Sciatic nerve (tissue), 2 donors: ENCODE results near the gene DHH. TPM values are rescaled to one million over a fixed set of nuclear protein-coding genes. Genes with fewer than 3 reads are reported as not detected.

Experiments used
- ATAC-seq: fragments of 200-7000 bp; cut with Tn5 transposase; one replicate; pipeline ENCODE4 v1.9.1; 2020; ENCODE audit warnings: mild to moderate bottlenecking, moderate library complexity
- DNase-seq: peaks from one replicate; pipeline ENCODE4 v3.0.0-alpha.2; 2020; ENCODE audit warnings: low spot score
- intact Hi-C: fragments of 100-400 bp; cut with DNase I; formaldehyde crosslinking; loops from one replicate; pipeline ENCODE4 v1.14.2; 2022
- total RNA-seq: library from RNA; stranded (reverse); fragmentation: NEBNext Ultra II Directional; extraction: Animal tissue kit (Norgen Biotek cat#: 25700); gene quantifications from one replicate; pipeline ENCODE4 v1.2.1, GENCODE V29; 2021
- donor health status: DM: no; HTN: no; CAD: no.
- donor health status: DM: no; HTN: no; CAD: no.

Gene DHH
- total RNA-seq, 1 donor from 2014 or later, result 54.5 TPM

- DNase-seq (no peak), ATAC-seq (no peak)
- intact Hi-C loops, result no loop called here
Measured at GRCh38 chr12:49111206-49111605, 16.6 kb upstream of the DHH start.

GRCh38 chr12:49110464-49111155, 16.0 kb upstream of the DHH start, which contains the start of gene LMBR1L:
Gene LMBR1L, minus strand, starts transcription at chr12:49110847. Its CDS starts 292 bp downstream, at chr12:49110555.
- intact Hi-C loops, result no loop called here
- DNase-seq, result peak; percentile 98
- ATAC-seq, result peak; percentile 97

- DNase-seq (no peak), ATAC-seq (peak; percentile 57)
- intact Hi-C loops, result no loop called here
Measured at GRCh38 chr12:49109641-49110463, 15.3 kb upstream of the DHH start.

DNA sequence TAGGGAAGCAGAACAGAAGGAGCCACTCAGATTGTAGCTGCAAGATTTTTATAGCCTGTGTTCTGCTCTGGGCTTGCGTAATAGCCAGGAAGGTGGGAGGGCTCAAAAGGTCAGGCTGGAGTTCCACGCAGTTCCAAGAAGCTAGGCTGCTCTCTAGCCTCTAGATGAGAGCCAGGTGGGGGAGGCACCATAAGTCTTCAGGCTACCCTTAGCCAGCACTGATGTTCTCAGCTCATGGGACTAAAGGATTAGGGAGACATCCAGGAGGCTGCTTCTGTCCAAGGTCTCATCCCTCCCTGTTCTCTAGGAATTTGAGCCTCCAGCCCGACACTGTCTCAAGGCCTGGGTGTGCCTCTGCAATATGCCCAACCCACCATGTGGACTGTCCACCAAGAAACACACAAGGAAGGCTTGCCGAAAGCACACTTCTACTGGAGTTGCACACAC, 14.4 kb upstream of the DHH start:
- intact Hi-C loops, result no loop called here
- peak; percentile 79 for DNase-seq
- peak; percentile 78 for ATAC-seq

DNA sequence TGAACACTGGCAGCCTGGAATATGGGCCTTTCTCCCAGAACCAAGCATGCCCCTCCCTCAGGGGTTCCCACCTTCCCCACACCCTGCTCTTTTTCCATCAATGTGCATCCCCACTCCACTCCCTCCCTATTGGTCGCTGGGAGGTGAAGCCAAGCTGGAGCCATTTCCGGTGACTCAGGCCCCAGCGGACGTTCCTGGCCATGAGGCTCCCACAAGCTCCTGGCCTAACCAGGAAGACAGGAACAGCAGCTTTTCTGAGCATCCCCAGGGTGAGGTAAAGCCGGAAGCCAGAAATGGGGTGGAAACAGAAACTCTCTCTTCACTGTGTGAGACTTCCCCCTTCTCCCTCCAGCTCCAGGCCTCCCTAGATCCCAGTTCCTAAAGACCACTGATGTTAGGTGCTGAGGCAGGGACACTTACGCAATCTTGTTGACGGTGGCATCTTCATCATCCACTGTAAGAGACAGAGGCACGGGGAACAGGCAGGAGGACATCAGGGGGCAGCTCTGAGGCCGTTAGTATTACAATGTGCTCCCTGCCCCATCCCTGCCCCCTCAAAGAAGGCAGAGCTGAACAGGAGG, 11.0 kb upstream of the DHH start:
- DNase-seq, result no peak
- intact Hi-C loops, result no loop called here
- ATAC-seq, result no peak

DNA sequence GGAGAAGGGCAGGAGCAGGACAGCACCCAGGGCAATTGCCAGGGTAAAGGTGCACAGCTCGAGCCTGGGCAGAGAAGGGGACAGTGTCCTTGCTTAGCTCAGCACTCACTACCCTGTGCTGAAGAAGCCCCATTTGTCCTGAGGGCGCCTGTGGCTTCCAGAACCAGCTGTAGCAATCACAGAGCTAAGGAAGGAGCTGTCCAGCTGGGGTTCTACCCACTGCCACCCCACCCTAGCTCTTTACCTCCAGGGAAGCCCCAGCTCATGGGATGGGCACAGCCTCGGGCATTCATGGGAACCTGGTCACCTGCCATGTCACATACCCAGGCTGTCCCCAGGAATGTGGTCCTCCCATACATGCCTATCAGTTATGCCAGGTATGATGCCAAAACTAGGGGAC, 10.2 kb upstream of the DHH start:
- ATAC-seq, result no peak
- DNase-seq, result no peak
- intact Hi-C loops, result no loop called here

DNA sequence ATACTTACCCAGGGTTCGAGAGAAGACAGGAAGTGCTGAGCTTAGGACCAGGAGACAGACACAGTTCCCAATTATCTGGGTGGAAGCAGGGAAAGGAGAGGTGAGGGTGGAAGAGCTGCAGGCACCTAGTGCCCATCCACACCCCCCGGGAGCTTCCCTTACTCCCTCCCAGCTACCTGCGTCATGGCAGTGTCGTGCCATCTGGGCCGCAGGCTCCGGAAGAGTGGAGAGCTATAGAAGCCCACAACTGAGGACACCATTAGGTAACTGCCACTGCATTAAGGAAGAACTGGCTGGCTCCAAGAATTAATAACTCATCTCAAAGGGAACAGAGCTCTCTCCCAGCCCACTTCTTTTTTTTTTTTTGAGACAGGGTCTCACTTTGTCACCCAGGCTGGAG, 5.8 kb upstream of the DHH start:
- intact Hi-C loops, result no loop called here
- DNase-seq (no peak), ATAC-seq (no peak)

- intact Hi-C loops, result no loop called here
- DNase-seq, result no peak
- no peak for ATAC-seq
Measured at GRCh38 chr12:49098703-49099102, 4.1 kb upstream of the DHH start.

DNA sequence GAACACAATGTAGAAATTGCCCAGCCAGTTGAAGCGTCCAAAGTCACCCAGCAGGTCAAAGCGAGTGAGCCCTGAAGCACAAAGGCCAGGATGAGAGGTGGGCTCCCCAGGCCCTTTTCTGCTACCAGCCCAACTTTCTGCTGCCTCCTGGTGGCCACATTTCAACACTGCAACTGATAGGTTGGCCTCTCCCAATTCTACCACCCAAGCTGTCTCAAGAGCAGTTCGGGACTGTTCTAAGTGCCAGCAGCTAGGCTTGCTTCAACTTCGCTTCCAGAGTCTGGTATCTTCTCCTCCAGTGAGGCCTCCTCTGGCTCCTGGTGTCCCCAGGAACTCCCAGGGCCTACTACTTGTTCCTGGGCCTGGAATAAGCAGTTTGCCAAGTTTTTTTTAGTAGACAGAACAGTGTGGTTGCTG, 3.4 kb upstream of the DHH start:
- ATAC-seq (peak; percentile 29), DNase-seq (peak; percentile 78)
- intact Hi-C loops, result no loop called here

DNA sequence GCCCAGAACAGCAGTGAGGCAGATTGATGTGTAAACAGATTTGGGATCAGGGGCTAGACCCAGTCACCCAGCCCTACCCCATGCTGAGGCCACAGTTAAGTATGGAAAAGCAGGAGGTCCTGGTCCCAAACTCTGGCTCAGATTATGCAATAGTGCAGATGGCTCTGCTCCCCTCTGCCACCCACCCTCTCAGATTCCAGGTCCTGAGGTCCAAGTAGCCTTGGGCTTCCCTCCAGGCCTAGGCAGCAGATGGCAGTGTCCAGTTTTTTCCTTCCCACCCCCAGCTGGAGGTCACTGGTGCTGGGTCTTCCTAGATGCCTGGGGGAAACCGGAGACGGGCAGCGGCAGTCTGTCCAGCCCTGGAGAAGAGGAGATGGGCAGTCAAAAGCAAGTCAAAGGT, 2.8 kb upstream of the DHH start:
- ATAC-seq (no peak), DNase-seq (no peak)
- intact Hi-C loops, result no loop called here

DNA sequence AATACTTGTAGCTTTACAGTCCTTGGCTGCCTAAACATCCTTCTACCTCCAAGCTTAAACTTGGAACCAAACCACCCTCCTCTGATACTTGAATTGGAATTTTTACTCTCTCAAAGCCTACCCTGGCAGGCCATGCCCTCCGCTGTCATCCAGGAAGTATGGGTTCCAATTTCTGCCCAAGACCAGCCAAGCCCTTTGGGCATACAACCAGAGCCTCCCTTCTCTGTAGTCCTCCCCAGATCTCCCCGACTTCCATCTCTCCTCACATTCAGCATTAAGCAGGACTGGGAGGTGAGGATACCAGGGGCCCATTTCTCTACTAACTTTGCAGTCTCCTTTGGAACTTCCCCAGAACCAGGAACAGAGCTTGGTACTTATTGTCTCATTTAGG, 369 bp upstream of the DHH start:
- intact Hi-C loops, result no loop called here
- no peak for DNase-seq
- ATAC-seq, result no peak

GRCh38 chr12:49093792-49094159, 825 bp downstream of the DHH start:
- DNase-seq, result no peak
- ATAC-seq, result no peak
- intact Hi-C loops, result no loop called here

GRCh38 chr12:49092816-49093406, 1.7 kb downstream of the DHH start:
- DNase-seq (no peak), ATAC-seq (no peak)
- intact Hi-C loops, result no loop called here

- intact Hi-C loops, result no loop called here
- ATAC-seq (peak; percentile 66), DNase-seq (peak; percentile 89)
Measured at GRCh38 chr12:49092086-49092815, 2.4 kb downstream of the DHH start.

DNA sequence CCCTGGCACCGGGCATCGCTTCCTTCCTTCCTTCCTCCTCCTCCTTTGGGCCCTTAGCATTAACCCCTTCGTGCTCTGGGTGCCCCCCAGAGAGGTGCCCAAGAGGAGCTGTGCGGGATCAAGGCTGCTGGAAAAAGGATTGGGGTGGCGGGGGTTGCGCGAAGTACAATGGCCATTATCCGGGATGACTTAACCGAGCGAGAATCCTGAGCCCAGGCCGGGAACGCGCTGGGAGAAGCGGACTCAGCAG, 2.8 kb downstream of the DHH start:
- no peak for ATAC-seq
- intact Hi-C loops, result no loop called here
- no peak for DNase-seq

GRCh38 chr12:49091056-49091835, 3.4 kb downstream of the DHH start:
- intact Hi-C loops, result no loop called here
- peak; percentile 1 for ATAC-seq
- no peak for DNase-seq

GRCh38 chr12:49089821-49090773, 4.5 kb downstream of the DHH start:
- DNase-seq (no peak), ATAC-seq (no peak)
- intact Hi-C loops, result no loop called here

- intact Hi-C loops, result no loop called here
- DNase-seq, result no peak
- no peak for ATAC-seq
Measured at GRCh38 chr12:49088932-49089330, 5.7 kb downstream of the DHH start.
